ENCODE data around the gene FRMD3.

Gene FRMD3

DNA sequence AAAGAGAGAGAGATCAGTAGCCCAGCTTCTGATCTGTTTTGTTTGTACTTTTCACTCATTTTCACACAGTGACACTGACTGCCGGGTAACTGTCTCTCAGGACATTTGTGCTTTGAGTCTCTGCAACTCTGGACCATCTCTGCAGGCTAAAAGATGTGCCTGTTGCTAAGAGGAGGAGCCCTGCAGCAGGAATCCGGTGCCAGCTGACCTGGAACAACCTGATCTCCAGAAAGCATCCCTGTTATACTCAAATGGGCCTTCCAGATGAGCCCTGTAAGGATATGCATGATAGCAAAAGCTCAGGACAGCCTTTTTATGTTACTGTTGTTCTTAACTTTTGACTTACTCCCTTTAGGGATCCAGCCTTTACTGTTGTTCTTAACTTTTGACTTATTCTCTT, 304.6 kb downstream of the FRMD3 start:
- peaks cover 0 to 3% (median under 1%) of the 10 kb centered on the region in 5 donors for H3K4me1 ChIP-seq (ENCODE audit: control insufficient read depth in 5 of 5, insufficient read depth in 5 of 5, low read length in 5 of 5)

DNA sequence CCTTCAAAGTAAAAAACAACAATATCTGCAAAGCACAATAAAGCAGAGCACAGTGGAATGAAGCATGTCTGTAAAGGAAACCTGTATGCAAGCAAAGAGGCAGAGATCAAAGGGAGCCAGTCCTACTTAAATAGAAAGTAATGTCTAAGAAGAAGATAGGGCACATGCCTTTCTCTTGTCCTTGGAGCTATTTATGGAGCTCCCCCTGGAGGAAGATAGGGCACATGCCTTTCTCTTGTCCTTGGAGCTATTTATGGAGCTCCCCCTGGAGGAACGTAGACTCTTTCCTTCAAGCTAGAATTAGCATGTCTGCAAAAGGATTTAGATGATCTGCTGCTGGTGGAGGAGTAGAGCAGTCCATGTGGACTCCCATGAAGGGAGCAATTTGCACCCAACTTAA, 307.2 kb downstream of the FRMD3 start:
- Histone ChIP-seq H3K36me3 (ENCODE audit: control insufficient read depth in 5 of 5, insufficient read depth in 5 of 5, low read length in 5 of 5) (no peaks in the 10 kb centered on the region), H3K27ac (ENCODE audit: low read depth, low read length) (no peak overlapping the region), H3K9me3 (ENCODE audit: control insufficient read depth in 5 of 5, low read length in 5 of 5) (no peaks in the 10 kb centered on the region), H3K4me1 (ENCODE audit: control insufficient read depth in 5 of 5, insufficient read depth in 5 of 5, low read length in 5 of 5) (no peaks in the 10 kb centered on the region), H3K9ac (ENCODE audit: low read length in 5 of 5) (no peak overlapping the region), H3K4me3 (ENCODE audit: low read depth in 1 of 5, low read length in 5 of 5) (no peak overlapping the region), H3K27me3 (ENCODE audit: control insufficient read depth in 5 of 5, insufficient read depth in 4 of 5, low read length in 5 of 5) (no peaks in the 10 kb centered on the region)

More for the DNA sequence above, 304.6 kb downstream of the FRMD3 start:
- Histone ChIP-seq H3K27ac (ENCODE audit: low read depth, low read length) (no peak overlapping the region), H3K27me3 (ENCODE audit: control insufficient read depth in 5 of 5, insufficient read depth in 4 of 5, low read length in 5 of 5) (no peaks in the 10 kb centered on the region), H3K9ac (ENCODE audit: low read length in 5 of 5) (no peak overlapping the region), H3K4me3 (ENCODE audit: low read depth in 1 of 5, low read length in 5 of 5) (no peak overlapping the region), H3K9me3 (ENCODE audit: control insufficient read depth in 5 of 5, low read length in 5 of 5) (no peaks in the 10 kb centered on the region), H3K36me3 (ENCODE audit: control insufficient read depth in 5 of 5, insufficient read depth in 5 of 5, low read length in 5 of 5) (no peaks in the 10 kb centered on the region)

DNA sequence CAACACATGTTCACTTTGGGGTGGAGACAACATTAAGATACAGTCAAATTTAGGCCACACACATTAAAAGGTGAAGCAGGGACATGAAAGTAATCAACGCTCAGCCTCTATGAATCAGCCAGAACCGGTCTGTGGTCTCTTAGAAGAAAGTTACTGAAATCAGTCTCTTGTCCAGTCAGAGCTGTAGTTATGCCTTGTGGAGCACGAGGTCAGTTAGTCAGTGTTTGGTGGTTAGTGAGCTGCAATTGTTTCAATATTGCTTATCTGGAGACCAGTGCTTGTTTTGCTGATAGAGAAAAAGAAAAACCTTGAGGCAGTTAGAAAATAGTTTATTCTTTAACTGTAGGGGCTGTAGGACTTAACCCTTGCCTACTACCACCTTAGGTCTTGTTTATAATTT, 317.5 kb downstream of the FRMD3 start:
- no peak overlapping the region for H3K4me3 ChIP-seq (ENCODE audit: low read depth in 1 of 5, low read length in 5 of 5)
- H3K27me3 ChIP-seq (ENCODE audit: control insufficient read depth in 5 of 5, insufficient read depth in 4 of 5, low read length in 5 of 5), result no peaks in the 10 kb centered on the region
- H3K27ac ChIP-seq (ENCODE audit: low read depth, low read length), result no peak overlapping the region
- H3K4me1 ChIP-seq (ENCODE audit: control insufficient read depth in 5 of 5, insufficient read depth in 5 of 5, low read length in 5 of 5), result peaks cover 2 to 31% (median 18%) of the 10 kb centered on the region in 5 donors
- H3K9ac ChIP-seq (ENCODE audit: low read length in 5 of 5), result no peak overlapping the region
- H3K36me3 ChIP-seq (ENCODE audit: control insufficient read depth in 5 of 5, insufficient read depth in 5 of 5, low read length in 5 of 5), result no peaks in the 10 kb centered on the region
- no peaks in the 10 kb centered on the region for H3K9me3 ChIP-seq (ENCODE audit: control insufficient read depth in 5 of 5, low read length in 5 of 5)

DNA sequence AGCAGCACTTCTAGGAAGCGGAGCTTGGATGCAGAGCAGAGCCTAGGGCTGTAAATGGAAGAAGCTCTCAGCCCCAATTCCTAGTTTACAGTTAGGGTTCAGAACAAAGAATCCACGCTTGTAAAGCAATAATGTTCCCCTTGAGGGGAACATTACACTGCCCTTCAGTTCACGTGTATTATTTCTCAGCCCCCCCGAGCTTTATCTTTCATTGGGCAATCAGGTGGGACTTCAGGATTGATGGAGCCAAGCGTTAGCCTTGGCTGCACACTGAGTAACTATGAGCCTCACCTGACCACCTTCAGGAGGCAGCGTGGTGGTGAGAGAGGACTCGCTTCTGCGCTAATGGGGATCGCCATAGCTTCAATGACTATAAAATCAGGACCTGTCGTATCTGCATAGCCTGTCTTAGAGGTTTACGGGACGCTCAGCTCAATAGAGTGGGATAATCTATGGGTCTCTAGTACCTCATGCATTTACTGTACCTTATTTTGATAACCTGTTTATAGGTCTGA, 318.2 kb downstream of the FRMD3 start:
- no peaks in the 10 kb centered on the region for H3K9me3 ChIP-seq (ENCODE audit: control insufficient read depth in 5 of 5, low read length in 5 of 5)
- no peaks in the 10 kb centered on the region for H3K27me3 ChIP-seq (ENCODE audit: control insufficient read depth in 5 of 5, insufficient read depth in 4 of 5, low read length in 5 of 5)
- peaks cover 2 to 31% (median 18%) of the 10 kb centered on the region in 5 donors for H3K4me1 ChIP-seq (ENCODE audit: control insufficient read depth in 5 of 5, insufficient read depth in 5 of 5, low read length in 5 of 5)
- H3K27ac ChIP-seq (ENCODE audit: low read depth, low read length), result peak overlapping the region; percentile 69
- H3K9ac ChIP-seq (ENCODE audit: low read length in 5 of 5), result peak overlapping the region in 4 of 5 donors; percentile 66 to 75 (median 72)
- no peaks in the 10 kb centered on the region for H3K36me3 ChIP-seq (ENCODE audit: control insufficient read depth in 5 of 5, insufficient read depth in 5 of 5, low read length in 5 of 5)
- H3K4me3 ChIP-seq (ENCODE audit: low read depth in 1 of 5, low read length in 5 of 5), result peak overlapping the region in 4 of 5 donors; percentile 77 to 96 (median 88)

DNA sequence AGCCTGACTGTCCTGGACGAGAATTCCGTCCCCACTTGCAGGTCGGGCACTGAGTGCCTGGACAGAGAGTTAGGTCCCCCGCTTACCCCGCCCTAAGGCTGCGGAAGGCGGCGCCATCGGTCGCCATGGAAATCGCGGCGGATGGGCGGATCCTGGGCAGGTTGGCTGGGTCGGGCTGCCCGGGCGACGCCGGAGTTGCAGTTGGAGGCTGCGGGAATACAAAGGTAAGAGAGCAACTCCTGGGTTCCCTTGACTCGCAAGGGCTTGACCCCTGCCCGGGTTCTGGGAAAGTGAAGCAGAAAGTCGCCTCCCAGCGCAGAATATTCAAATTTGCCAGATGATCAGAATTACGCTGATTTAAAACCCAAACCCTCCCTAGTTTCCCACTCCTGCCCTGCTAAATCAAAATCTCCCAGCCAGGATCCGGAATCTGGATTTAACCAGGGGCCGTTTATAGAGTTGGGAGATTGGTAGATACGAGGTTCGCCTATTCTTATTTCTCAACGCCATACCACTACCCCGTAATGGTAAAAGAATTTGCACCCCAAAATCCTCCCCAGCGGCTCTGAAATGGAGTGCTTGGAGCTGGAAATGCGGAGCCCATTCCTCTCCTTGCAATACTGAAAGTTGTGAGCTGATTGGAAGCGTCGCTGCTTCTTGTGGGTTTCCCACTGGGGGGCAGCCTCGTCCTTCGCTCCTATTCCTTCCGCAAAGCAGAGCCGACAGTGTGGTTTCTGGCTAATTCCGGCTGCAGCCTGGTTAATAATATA, 318.9 kb downstream of the FRMD3 start:
- Histone ChIP-seq H3K4me1 (ENCODE audit: control insufficient read depth in 5 of 5, insufficient read depth in 5 of 5, low read length in 5 of 5) (peaks cover 2 to 31% (median 18%) of the 10 kb centered on the region in 5 donors), H3K27ac (ENCODE audit: low read depth, low read length) (peak overlapping the region; percentile 69), H3K27me3 (ENCODE audit: control insufficient read depth in 5 of 5, insufficient read depth in 4 of 5, low read length in 5 of 5) (no peaks in the 10 kb centered on the region), H3K4me3 (ENCODE audit: low read depth in 1 of 5, low read length in 5 of 5) (peak overlapping the region; percentile 68 to 96 (median 84)), H3K36me3 (ENCODE audit: control insufficient read depth in 5 of 5, insufficient read depth in 5 of 5, low read length in 5 of 5) (no peaks in the 10 kb centered on the region), H3K9me3 (ENCODE audit: control insufficient read depth in 5 of 5, low read length in 5 of 5) (no peaks in the 10 kb centered on the region), H3K9ac (ENCODE audit: low read length in 5 of 5) (peak overlapping the region; percentile 66 to 87 (median 73))

DNA sequence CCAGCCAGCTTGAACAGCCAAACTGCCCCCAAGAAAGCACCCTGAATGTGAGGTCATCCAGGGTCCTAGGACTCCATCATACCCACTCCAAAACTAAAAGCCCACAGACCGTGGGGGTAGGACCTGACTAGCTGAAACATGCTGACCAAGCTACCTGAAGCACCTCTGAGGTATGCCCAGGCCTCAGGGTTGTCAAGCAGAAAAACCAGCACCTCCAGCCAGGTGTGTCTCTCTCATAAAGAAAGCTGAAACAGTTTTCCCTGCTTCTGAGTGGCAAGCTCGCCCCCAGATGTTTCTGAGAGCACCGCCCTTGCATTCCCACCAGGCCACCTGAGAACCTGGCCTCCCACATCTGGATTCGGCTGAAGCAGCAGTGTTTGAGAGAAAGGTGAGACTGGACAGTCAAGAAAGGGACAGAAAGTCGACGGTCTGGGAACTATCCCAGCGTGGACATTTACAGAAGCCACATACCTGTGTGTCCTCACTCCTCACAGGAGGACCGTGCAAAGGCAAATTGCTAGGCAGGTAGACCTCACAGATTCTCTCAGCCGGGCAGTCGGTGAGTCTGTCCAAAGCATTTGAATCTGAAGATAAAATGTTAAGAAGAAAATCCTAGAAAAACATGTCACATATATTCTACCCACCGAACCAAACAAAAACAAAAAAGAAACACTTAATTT, 319.6 kb downstream of the FRMD3 start:
- H3K27ac ChIP-seq (ENCODE audit: low read depth, low read length), result no peak overlapping the region
- peak overlapping the region in 1 of 5 donors; percentile 75 for H3K9ac ChIP-seq (ENCODE audit: low read length in 5 of 5)
- H3K27me3 ChIP-seq (ENCODE audit: control insufficient read depth in 5 of 5, insufficient read depth in 4 of 5, low read length in 5 of 5), result no peaks in the 10 kb centered on the region
- H3K36me3 ChIP-seq (ENCODE audit: control insufficient read depth in 5 of 5, insufficient read depth in 5 of 5, low read length in 5 of 5), result no peaks in the 10 kb centered on the region
- no peaks in the 10 kb centered on the region for H3K9me3 ChIP-seq (ENCODE audit: control insufficient read depth in 5 of 5, low read length in 5 of 5)
- H3K4me3 ChIP-seq (ENCODE audit: low read depth in 1 of 5, low read length in 5 of 5), result peak overlapping the region in 2 of 5 donors; percentile 77 to 84
- peaks cover 2 to 31% (median 18%) of the 10 kb centered on the region in 5 donors for H3K4me1 ChIP-seq (ENCODE audit: control insufficient read depth in 5 of 5, insufficient read depth in 5 of 5, low read length in 5 of 5)

DNA sequence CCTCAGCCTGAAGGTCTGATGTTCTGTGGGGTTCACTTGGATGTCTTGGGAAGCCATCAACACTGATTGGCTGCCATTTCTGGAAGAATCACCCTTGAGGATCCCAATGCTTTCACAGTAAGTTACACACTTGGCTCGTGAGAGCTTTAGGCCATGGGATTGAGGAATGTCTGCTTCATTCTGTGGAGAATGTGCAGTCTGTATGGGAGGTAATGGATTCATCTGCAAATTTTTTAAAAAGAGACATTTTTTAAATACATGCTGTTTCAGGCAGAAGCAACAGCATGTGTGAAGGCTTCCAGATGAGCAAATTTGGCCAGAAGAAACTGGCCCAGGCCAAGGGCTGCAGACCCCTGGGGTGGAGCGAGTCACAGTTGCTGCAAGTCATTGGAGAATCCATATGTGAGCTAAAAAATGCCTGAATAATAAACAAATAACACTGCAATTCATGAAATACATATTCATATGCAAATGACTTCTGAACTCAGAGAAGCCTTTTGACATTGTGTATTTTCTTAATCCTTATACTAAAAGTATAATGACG, 328.9 kb downstream of the FRMD3 start:
- H3K27ac ChIP-seq (ENCODE audit: low read depth, low read length), result no peak overlapping the region
- H3K9me3 ChIP-seq (ENCODE audit: control insufficient read depth in 5 of 5, low read length in 5 of 5), result no peaks in the 10 kb centered on the region
- H3K9ac ChIP-seq (ENCODE audit: low read length in 5 of 5), result no peak overlapping the region
- H3K4me3 ChIP-seq (ENCODE audit: low read depth in 1 of 5, low read length in 5 of 5), result no peak overlapping the region
- peaks cover 0 to 13% (median 0%) of the 10 kb centered on the region in 5 donors for H3K4me1 ChIP-seq (ENCODE audit: control insufficient read depth in 5 of 5, insufficient read depth in 5 of 5, low read length in 5 of 5)
- H3K27me3 ChIP-seq (ENCODE audit: control insufficient read depth in 5 of 5, insufficient read depth in 4 of 5, low read length in 5 of 5), result peaks cover 0 to 4% (median 0%) of the 10 kb centered on the region in 5 donors
- H3K36me3 ChIP-seq (ENCODE audit: control insufficient read depth in 5 of 5, insufficient read depth in 5 of 5, low read length in 5 of 5), result no peaks in the 10 kb centered on the region

DNA sequence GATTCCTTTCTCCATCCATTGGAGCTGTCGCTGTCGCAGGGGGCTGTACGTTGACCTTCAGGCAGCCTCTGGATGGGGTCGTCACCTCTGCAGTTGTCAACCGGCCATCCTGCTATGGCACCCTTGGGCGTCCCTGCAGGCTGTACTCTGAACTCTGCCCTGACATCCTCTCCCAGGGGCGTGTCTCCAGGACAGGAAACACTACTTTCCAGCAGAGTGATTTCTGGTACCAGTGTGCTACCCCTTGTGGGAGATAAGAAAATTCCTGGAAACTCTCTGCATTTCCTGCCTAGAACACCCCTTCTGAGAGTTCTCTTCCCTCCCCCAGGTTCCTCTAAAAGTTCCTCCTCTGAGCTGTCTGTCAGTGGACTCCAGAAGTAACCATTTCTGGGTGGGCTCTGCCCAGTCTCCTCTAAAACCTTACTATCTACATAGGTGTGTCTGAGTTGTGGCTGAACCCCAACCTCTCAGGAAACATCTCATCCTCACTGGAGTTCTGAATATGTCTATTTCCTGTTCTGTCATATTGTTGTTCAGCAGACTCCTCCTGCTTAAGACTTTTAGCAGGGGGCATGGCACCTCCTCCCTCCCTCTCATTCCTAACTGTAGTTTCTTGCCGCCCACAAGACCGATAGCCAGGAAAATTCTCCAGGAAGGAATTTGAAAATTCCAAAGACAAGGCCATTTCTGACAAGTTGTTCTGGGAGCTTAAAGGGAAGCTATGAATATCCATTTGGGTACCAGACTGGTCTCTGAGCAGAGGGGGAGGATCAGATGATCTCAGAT, 329.9 kb downstream of the FRMD3 start:
- no peaks in the 10 kb centered on the region for H3K36me3 ChIP-seq (ENCODE audit: control insufficient read depth in 5 of 5, insufficient read depth in 5 of 5, low read length in 5 of 5)
- no peaks in the 10 kb centered on the region for H3K9me3 ChIP-seq (ENCODE audit: control insufficient read depth in 5 of 5, low read length in 5 of 5)
- peaks cover 0 to 13% (median 0%) of the 10 kb centered on the region in 5 donors for H3K4me1 ChIP-seq (ENCODE audit: control insufficient read depth in 5 of 5, insufficient read depth in 5 of 5, low read length in 5 of 5)
- no peak overlapping the region for H3K9ac ChIP-seq (ENCODE audit: low read length in 5 of 5)
- H3K4me3 ChIP-seq (ENCODE audit: low read depth in 1 of 5, low read length in 5 of 5), result no peak overlapping the region
- H3K27ac ChIP-seq (ENCODE audit: low read depth, low read length), result no peak overlapping the region
- peaks cover 0 to 4% (median 0%) of the 10 kb centered on the region in 5 donors for H3K27me3 ChIP-seq (ENCODE audit: control insufficient read depth in 5 of 5, insufficient read depth in 4 of 5, low read length in 5 of 5)

DNA sequence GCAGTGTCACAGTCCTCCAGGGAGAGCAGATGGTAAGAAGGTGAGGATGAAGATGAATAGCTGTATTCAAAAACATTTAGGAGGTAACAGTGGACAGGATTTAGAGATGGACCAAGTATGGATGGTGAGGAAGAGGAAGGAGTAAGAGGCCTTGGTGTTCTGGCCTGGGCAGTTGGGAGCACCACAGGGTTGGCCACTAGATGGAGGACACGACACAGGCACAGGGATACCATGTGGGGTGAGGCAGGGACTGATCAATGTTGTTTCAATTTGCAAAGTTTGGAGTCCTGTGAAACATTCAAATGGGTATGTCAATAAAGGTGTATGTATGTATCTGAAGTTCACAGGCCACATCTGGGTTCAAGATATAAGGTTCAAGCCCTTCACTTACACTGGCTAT, 334.2 kb downstream of the FRMD3 start:
- Histone ChIP-seq H3K4me1 (ENCODE audit: control insufficient read depth in 5 of 5, insufficient read depth in 5 of 5, low read length in 5 of 5) (peaks cover 0 to 13% (median 0%) of the 10 kb centered on the region in 5 donors), H3K36me3 (ENCODE audit: control insufficient read depth in 5 of 5, insufficient read depth in 5 of 5, low read length in 5 of 5) (no peaks in the 10 kb centered on the region), H3K9me3 (ENCODE audit: control insufficient read depth in 5 of 5, low read length in 5 of 5) (no peaks in the 10 kb centered on the region), H3K9ac (ENCODE audit: low read length in 5 of 5) (no peak overlapping the region), H3K4me3 (ENCODE audit: low read depth in 1 of 5, low read length in 5 of 5) (no peak overlapping the region), H3K27me3 (ENCODE audit: control insufficient read depth in 5 of 5, insufficient read depth in 4 of 5, low read length in 5 of 5) (peaks cover 0 to 8% (median 5%) of the 10 kb centered on the region in 5 donors), H3K27ac (ENCODE audit: low read depth, low read length) (no peak overlapping the region)

All from subcutaneous abdominal adipose tissue (tissue), 5 donors.